GM10847 (cell line): ENCODE measurements around the gene CEP250.

Source experiments
- POLR2A ChIP-seq: IDR thresholded peaks from 2 replicates; pipeline ENCODE4 v1.6.1; 2011; ENCODE audit not compliant: insufficient read length; ENCODE audit errors: extremely low read depth

The CEP250 gene

GRCh38 chr20:35444226-35444625 is 11.2 kb upstream of the CEP250 start:
- no peak for TF ChIP-seq POLR2A

DNA sequence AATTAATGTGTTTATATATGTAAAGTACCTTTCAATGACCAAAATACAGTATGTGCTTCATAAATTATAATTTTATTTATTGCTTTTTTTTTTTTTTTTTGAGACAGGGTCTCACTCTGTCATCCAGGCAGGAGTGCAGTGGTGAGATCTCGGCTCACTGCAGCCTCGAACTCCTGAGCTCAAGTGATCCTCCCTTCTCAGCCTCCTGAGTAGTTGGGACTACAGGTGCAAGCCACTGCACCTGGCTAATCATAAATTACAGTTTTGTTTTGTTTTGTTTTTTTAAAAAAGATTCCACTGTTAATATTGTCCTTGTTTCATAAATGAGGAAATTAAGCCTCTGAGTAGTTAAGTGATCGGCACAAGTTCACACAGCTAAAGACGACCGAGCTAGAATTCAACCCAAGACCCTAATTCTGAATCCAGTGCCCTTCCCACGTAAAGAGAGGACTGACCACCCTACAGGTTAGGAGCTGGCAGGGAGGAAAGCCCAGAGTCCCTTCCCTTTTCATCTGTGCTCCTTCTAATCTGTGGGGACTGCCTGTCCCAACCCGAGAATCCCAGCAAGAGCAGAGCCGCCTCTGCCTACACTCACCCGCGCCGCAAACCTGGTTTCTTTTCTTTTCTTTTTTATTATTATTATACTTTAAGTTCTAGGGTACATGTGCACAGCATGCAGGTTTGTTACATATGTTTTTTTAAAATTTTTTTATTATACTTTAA is 8.9 kb upstream of the CEP250 start:
- TF ChIP-seq POLR2A: no peak

- no peak for TF ChIP-seq POLR2A
These were observed 8.2 kb upstream of the CEP250 start for GRCh38 chr20:35447082-35447789.

- TF ChIP-seq POLR2A: no peak
These were observed 6.5 kb upstream of the CEP250 start for GRCh38 chr20:35448788-35449373.

- TF ChIP-seq POLR2A: no peak
These were observed 4.1 kb upstream of the CEP250 start for GRCh38 chr20:35451295-35451694.

GRCh38 chr20:35453647-35454046 is 1.8 kb upstream of the CEP250 start:
- TF ChIP-seq POLR2A: no peak

GRCh38 chr20:35458388-35458787 is 3.0 kb downstream of the CEP250 start:
- TF ChIP-seq POLR2A: no peak

DNA sequence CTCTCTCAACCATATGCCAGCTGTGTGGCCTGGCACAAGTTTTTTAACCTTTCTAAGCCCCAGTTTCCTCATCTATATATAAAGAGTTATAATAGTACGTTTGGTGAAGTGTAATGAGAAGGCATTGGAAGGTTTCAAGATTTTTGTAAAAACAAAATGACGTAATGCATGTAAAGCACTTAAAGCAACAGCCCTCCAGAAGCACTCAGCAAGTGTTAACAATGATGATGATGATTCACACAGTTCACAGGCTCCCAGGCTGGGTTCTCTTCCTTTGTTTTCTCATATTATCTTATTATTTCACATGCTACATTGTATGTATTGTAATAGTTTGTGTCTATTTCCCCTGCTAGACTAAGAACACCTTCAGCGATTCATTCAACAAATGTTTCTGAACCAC is 6.2 kb downstream of the CEP250 start:
- TF ChIP-seq POLR2A: no peak

DNA sequence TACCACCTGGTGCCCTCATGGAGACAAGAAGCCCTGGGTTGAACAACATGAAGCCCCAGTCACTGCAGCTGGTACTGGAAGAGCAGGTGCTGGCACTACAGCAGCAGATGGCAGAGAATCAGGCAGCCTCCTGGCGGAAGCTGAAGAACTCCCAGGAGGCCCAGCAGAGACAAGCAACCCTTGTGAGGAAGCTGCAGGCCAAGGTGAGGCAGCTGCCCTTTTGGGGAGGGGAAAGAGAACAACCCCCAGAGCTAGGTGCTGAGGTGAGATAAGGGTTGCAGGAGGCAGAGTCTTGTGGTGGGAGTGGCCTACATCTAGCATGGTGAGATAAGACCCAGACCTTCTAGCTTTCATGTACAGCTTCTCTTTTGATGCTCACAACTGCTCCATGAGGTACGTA is 7.0 kb downstream of the CEP250 start:
- TF ChIP-seq POLR2A: no peak

- TF ChIP-seq POLR2A: no peak
These were observed 8.3 kb downstream of the CEP250 start for GRCh38 chr20:35463455-35464300.

DNA sequence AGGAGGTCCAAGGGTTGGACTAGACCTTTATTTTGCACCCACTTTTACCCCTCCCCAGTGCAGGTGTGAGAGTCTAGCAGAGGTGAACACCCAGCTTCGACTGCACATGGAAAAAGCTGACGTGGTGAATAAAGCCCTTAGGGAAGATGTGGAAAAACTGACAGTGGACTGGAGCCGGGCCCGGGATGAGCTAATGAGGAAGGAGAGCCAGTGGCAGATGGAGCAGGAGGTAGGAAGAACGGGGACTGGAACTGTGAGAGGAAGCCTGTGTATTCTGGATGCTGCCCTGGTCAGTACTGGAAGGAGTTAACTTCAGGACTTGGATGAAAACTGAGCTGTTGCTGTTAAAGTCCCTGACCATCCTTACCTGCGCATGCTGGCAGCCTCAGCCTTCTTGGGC is 10.6 kb downstream of the CEP250 start:
- no peak for TF ChIP-seq POLR2A

DNA sequence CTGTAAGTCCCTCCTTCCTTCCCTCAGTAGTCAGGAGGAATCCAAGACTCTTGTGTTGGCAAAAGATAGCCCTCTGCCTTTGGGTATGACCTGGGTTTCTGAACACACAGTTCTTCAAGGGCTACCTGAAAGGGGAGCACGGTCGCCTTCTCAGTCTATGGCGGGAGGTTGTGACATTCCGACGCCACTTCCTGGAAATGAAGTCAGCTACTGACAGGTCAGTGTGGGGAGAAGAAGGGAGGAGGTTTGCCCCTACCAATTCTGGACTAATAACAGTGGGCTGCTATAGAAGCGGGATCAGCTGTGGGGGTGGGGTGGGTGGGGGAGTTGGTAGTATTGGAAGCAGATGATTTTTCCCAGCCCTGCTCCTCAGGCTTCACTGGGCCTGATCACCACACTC is 11.5 kb downstream of the CEP250 start:
- TF ChIP-seq POLR2A: no peak

DNA sequence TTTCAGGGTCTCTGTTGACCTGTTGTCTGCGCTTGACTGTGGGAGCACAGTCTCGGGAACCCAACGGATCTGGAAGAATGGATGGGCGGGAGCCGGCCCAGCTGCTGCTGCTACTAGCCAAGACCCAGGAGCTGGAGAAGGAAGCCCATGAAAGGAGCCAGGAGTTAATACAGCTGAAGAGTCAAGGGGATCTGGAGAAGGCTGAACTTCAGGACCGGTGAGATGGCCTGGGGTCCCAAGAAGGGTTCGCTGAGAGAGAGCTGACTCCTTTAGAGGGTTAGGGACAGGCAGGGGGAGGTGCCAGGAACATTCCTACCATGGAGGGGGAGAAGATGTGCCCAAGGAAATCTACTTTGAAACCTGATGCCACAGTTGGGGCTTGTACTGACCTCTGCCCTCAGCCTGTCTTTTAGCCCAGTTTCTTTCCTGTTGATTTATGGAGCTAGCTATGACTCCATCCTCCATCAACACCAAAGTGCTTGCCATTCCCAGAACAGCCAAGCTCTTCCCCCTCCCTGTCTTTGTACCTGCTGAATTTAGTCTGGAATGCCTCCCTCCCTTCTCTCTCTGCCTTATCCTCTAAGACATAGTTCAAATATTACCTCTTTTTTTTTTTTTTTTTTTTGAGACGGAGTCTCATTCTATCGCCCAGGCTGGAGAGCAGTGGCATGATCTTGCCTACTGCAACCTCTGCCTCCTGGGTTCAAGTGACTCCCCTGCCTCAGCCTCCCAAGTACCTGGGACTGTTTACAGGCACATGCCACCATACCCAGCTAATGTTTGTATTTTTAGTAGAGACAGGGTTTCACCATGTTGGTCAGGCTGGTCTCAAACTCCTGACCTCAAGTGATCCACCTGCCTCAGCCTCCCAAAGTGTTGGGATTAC is 12.2 kb downstream of the CEP250 start:
- no peak for TF ChIP-seq POLR2A

DNA sequence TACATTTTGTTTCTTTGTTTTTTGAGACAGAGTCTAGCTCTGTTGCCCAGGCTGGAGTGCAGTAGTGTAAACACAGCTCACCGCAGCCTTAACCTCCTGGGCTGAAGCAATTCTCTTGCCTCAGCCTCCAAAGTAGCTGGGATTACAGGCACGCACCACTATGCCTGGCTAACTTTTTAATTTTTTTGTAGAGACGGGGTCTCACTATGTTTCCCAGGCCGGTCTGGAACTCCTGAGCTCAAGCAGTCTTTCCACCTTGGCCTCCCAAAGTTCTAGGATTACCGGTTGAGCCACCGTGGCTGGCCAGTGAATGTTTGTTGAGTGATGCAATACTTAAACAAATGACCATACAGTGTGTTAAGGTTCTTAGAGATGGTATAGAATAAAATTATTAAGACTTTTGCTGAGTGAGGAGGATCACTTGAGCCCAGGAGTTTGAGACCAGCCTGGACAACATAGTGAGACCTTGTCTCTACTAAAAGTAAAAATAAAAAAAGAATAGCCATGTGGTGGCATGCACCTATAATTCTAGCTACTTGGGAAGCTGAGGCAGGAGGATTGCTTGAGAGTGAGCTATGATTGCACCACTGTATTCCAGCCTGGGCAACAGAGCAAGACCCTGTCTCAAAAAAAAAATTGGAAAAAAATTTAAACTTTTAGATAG is 13.4 kb downstream of the CEP250 start:
- no peak for TF ChIP-seq POLR2A
